GM12891 (cell line): Measurements from ENCODE around the gene RABIF.

ENCODE experiments used
- POLR2A ChIP-seq: IDR thresholded peaks from 2 replicates; pipeline ENCODE4 v1.6.1; 2011; ENCODE audit warnings: low read depth, low read length, control low read depth
- POLR2AphosphoS5 ChIP-seq: IDR thresholded peaks from 2 replicates; pipeline ENCODE4 v1.6.1; 2011; ENCODE audit warnings: low read depth, low read length, control low read depth
- TAF1 ChIP-seq: IDR thresholded peaks from 2 replicates; pipeline ENCODE4 v1.6.1; 2011; ENCODE audit warnings: low read depth, low read length, control low read depth

DNA sequence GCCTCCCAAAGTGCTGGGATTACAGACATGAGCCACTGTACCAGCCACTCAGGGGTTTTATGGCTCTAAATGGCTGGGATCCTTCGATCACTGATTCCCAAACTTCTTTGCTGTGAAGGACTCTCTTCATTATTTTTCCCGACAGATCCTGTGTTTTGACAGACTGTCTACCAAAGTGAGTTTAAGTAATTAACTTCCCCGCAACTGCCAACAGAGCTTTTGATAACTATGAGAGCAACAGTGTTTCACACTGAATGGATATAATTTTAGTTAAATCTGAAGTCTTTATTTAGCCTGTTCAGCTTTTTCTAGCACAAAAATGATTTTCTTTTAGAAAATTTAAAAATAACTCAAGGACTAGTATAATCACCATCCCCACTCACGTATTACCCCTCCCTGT is 12.6 kb upstream of the RABIF start:
- TF ChIP-seq TAF1 (no peak), POLR2A (no peak), POLR2AphosphoS5 (no peak)
